ENCODE results near the gene PLCB1.

GRCh38 chr20:8464368-8464767 lies 332.3 kb downstream of the PLCB1 start:
- TF ChIP-seq, protein P1, sequence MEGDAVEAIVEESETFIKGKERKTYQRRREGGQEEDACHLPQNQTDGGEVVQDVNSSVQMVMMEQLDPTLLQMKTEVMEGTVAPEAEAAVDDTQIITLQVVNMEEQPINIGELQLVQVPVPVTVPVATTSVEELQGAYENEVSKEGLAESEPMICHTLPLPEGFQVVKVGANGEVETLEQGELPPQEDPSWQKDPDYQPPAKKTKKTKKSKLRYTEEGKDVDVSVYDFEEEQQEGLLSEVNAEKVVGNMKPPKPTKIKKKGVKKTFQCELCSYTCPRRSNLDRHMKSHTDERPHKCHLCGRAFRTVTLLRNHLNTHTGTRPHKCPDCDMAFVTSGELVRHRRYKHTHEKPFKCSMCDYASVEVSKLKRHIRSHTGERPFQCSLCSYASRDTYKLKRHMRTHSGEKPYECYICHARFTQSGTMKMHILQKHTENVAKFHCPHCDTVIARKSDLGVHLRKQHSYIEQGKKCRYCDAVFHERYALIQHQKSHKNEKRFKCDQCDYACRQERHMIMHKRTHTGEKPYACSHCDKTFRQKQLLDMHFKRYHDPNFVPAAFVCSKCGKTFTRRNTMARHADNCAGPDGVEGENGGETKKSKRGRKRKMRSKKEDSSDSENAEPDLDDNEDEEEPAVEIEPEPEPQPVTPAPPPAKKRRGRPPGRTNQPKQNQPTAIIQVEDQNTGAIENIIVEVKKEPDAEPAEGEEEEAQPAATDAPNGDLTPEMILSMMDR (IDR thresholded peaks at IDR 0.05), result no peak
- no peak for TF ChIP-seq POLR2AphosphoS5 (IDR thresholded peaks at IDR 0.05)
- TF ChIP-seq POLR2A (IDR thresholded peaks at IDR 0.05; ENCODE audit: low read depth), result no peak

Measured in esophagus muscularis mucosa (tissue), 3 donors.